Spleen (tissue), 7 donors: ENCODE measurements around the gene BAK1.

Experiments
- POLR2A ChIP-seq, 3 donors: fragments of 450-650 bp; IDR thresholded peaks; one replicate each; pipeline ENCODE4 v1.5.1; 2017; ENCODE audit warnings: antibody characterized with exemption in 3 of 3, mild to moderate bottlenecking in 1 of 3
- POLR2AphosphoS5 ChIP-seq, 3 donors: sonication (generic); formaldehyde crosslinking; IDR thresholded peaks; one replicate each; pipeline ENCODE4 v1.5.1; 2017; ENCODE audit warnings: antibody characterized with exemption in 3 of 3
- TF ChIP-seq, protein P1 (sequence below), 11 experiments: fragments of 200-600 bp in 7 of 11; fragments of 450-650 bp in 4 of 11; sonication (generic) in 4 of 11; IDR thresholded peaks in 8 of 11; conservative IDR thresholded peaks in 3 of 11; 1 replicate in 7 of 11; 2 replicates in 4 of 11; pipeline versions ENCODE4 v1.4.0 to v1.8.0; 2016 to 2021; ENCODE audit warnings: antibody characterized with exemption in 11 of 11, inconsistent platforms in 4 of 11, mild to moderate bottlenecking in 1 of 11
- donor health status: DM: no; HTN: no; CAD: no; lungs with moderate emphysema.
- donor health status: DM: no; HTN: no; CAD: no.
- donor health status: DM: no; HTN: no; CAD: no.

DNA sequence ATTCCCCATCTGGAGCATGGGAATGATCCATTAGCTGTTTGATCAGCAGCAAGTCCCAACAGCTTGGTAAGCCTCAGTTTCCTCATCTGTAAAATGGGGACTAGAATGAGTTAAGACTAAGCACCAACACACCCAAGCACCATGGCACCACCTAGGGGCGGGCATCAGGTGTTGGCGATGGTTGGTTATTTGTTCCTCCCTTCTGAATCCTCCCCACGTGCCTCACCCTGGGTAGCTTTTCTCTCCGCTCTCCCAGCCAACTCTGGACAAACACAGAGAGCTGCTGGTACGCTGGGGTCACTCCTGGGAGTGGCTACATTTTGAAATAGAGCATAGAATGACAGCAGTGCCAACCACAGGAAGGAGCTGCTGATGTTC, 27.7 kb upstream of the BAK1 start:
- TF ChIP-seq POLR2AphosphoS5 (IDR thresholded peaks at IDR 0.05) (no peak), POLR2A (IDR thresholded peaks at IDR 0.05) (no peak)
- TF ChIP-seq, protein P1, sequence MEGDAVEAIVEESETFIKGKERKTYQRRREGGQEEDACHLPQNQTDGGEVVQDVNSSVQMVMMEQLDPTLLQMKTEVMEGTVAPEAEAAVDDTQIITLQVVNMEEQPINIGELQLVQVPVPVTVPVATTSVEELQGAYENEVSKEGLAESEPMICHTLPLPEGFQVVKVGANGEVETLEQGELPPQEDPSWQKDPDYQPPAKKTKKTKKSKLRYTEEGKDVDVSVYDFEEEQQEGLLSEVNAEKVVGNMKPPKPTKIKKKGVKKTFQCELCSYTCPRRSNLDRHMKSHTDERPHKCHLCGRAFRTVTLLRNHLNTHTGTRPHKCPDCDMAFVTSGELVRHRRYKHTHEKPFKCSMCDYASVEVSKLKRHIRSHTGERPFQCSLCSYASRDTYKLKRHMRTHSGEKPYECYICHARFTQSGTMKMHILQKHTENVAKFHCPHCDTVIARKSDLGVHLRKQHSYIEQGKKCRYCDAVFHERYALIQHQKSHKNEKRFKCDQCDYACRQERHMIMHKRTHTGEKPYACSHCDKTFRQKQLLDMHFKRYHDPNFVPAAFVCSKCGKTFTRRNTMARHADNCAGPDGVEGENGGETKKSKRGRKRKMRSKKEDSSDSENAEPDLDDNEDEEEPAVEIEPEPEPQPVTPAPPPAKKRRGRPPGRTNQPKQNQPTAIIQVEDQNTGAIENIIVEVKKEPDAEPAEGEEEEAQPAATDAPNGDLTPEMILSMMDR (IDR thresholded peaks at IDR 0.05 in 8 of 11, conservative IDR thresholded peaks at IDR 0.05 in 3 of 11) = peak in 9 of 11 experiments; percentile 18 to 56 (median 45)
